GM12891 (cell line): ENCODE data around the gene XPO5.

Experiments used
- POLR2A ChIP-seq: IDR thresholded peaks from 2 replicates; pipeline ENCODE4 v1.6.1; 2011; ENCODE audit warnings: low read depth, low read length, control low read depth
- POLR2AphosphoS5 ChIP-seq: IDR thresholded peaks from 2 replicates; pipeline ENCODE4 v1.6.1; 2011; ENCODE audit warnings: low read depth, low read length, control low read depth
- POU2F2 ChIP-seq: IDR thresholded peaks from 2 replicates; pipeline ENCODE4 v1.6.1; 2011; ENCODE audit warnings: low read depth, mild to moderate bottlenecking, control low read depth, low read length, moderate library complexity

GRCh38 chr6:43616725-43617472 lies 41.1 kb upstream of the XPO5 start:
- TF ChIP-seq POLR2AphosphoS5 = 0 out of 2 replicates have a peak, but pooled peaks have one; percentile 1
- no peak for TF ChIP-seq POLR2A
- TF ChIP-seq POU2F2 = no peak
